Measurements from ENCODE around the gene MYPOP. TPM values are rescaled to one million over a fixed set of nuclear protein-coding genes. Genes with fewer than 3 reads are reported as not detected.

MYPOP gene
- total RNA-seq, 1 experiment from 2014 or later: 10.8 TPM

DNA sequence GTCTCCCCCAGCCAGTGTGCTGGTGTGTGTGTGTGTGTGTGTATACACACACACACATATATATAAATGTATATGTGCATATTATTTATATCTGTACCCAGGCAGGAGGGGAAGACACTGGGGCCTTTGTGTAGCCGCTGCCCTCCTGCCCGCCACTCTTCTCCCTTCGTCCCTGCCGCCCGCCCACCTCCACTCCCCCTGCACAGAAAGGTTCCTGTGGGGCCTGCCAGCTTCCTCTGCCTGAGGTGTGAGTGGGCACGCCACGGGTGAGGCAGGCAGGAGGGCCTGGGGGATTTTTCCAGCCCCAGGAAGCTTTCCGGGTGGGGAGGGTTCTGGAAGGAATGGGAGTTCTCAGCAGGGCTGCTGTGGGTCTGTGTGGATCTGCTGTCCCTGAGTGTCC is 23.4 kb downstream of the MYPOP start:
- TF ChIP-seq CEBPB (IDR thresholded peaks at IDR 0.05; ENCODE audit: low read depth): no peak
- no peak for TF ChIP-seq CBX3 (IDR thresholded peaks at IDR 0.05; ENCODE audit: low read depth)
- Histone ChIP-seq H3K79me2 (ENCODE audit: insufficient read depth, low read length) (peaks cover 4% of the 10 kb centered on the region; the same call in 1 of the 2 replicates), H3K36me3 (ENCODE audit: control insufficient read depth in 1 of 2, insufficient read depth in 2 of 2, low read length in 2 of 2) (no peaks in the 10 kb centered on the region), H3K27me3 (ENCODE audit: insufficient read depth, low read length) (no peaks in the 10 kb centered on the region), H2AFZ (ENCODE audit: low read depth, low read length, poor library complexity, severe bottlenecking) (no peak overlapping the region), H3K4me3 (replicated peaks in 1 of 2; ENCODE audit: low read depth in 1 of 2, low read length in 2 of 2) (no peak overlapping the region), H4K20me1 (ENCODE audit: insufficient read depth) (no peaks in the 10 kb centered on the region), H3K4me1 (ENCODE audit: control insufficient read depth in 1 of 2, insufficient read depth in 2 of 2, low read length in 2 of 2) (peaks cover 22 to 43% of the 10 kb centered on the region in 2 experiments), H3K4me2 (ENCODE audit: low read length) (no peak overlapping the region), H3K9me2 (ENCODE audit: insufficient read depth) (no peaks in the 10 kb centered on the region), H3K9me3 (ENCODE audit: control insufficient read depth in 1 of 2, insufficient read depth in 1 of 2, low read depth in 1 of 2, low read length in 2 of 2) (no peaks in the 10 kb centered on the region), H3K9ac (ENCODE audit: low read length) (no peak overlapping the region), H3K27ac (ENCODE audit: low read depth, low read length) (no peak overlapping the region)
- ChIA-PET RAD21 (ENCODE audit: low non-redundant PET in 1 of 2, low total read pairs in 2 of 2, uncharacterized antibody in 2 of 2, unreplicated experiment in 2 of 2) (no interaction called here), POLR2A (no interaction called here), CTCF (interaction anchor here (5.0 kb wide), 1 partner anchor 15 kb away, joined by 45 read pairs; the partner anchor contains the start of genes FOXA3 and SYMPK)
- ATAC-seq: no peak
- BruUV-seq (replicated peaks): no TSS peak
- DNase-seq (ENCODE audit: low read depth, low spot score): no peak
- intact Hi-C loops (cut with micrococcal nuclease): no loop called here

DNA sequence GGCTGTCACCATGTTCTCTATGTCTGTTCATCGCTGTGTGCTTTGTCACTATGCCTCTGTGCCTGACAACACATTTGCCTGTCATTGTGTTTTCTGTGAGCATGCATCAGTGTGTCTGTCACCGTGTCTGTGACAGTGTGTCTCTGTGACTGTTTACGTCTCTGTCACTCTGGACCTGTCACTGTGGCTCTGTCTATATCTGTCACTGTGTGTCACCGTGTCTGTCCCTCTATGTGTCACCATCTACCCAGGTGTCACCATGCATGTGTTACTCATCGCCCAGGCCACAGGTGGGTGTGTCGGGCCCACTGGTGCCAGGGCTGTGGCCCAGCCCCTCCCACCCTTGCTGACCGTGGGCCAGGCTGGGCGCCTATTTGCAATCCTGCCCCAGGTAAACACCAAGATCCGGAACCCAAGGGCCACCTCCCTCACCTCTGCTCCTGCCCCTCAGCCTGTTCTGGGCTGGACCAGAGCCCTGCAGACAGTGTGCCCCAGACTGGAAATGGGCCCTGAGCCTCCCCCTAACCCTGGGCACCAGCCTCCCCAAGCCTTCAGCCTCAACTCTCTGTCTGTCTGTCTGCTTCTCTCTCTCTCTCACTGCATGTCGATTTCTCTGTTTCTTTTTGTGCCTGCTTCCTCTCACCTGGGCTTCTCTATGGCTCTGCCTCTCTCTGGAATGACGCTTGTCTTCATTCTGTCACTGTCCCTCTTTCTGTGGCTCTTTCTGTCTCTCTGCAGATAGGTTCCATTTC is 24.2 kb downstream of the MYPOP start:
- no peaks in the 10 kb centered on the region for H3K27me3 ChIP-seq (ENCODE audit: insufficient read depth, low read length)
- H3K79me2 ChIP-seq (ENCODE audit: insufficient read depth, low read length): no peaks in the 10 kb centered on the region
- intact Hi-C loops (cut with micrococcal nuclease): no loop called here
- BruUV-seq (replicated peaks): no TSS peak
- ChIA-PET POLR2A (no interaction called here), RAD21 (ENCODE audit: low non-redundant PET in 1 of 2, low total read pairs in 2 of 2, uncharacterized antibody in 2 of 2, unreplicated experiment in 2 of 2) (no interaction called here), CTCF (interaction anchor here (5.0 kb wide), 1 partner anchor 14 kb away, joined by 45 read pairs; the partner anchor contains the start of genes FOXA3 and SYMPK)
- DNase-seq (ENCODE audit: low read depth, low spot score) (no peak), ATAC-seq (peak; percentile 45)
- no peak overlapping the region for H3K27ac ChIP-seq (ENCODE audit: low read depth, low read length)
- H4K20me1 ChIP-seq (ENCODE audit: insufficient read depth): no peaks in the 10 kb centered on the region
- H3K9me2 ChIP-seq (ENCODE audit: insufficient read depth): no peaks in the 10 kb centered on the region
- H3K9me3 ChIP-seq (ENCODE audit: control insufficient read depth in 1 of 2, insufficient read depth in 1 of 2, low read depth in 1 of 2, low read length in 2 of 2): no peaks in the 10 kb centered on the region
- no peak overlapping the region for H3K9ac ChIP-seq (ENCODE audit: low read length)
- H3K4me1 ChIP-seq (ENCODE audit: control insufficient read depth in 1 of 2, insufficient read depth in 2 of 2, low read length in 2 of 2): peaks cover 22 to 37% of the 10 kb centered on the region in 2 experiments
- H3K36me3 ChIP-seq (ENCODE audit: control insufficient read depth in 1 of 2, insufficient read depth in 2 of 2, low read length in 2 of 2): no peaks in the 10 kb centered on the region
- H3K4me3 ChIP-seq (replicated peaks in 1 of 2; ENCODE audit: low read depth in 1 of 2, low read length in 2 of 2): no peak overlapping the region
- H2AFZ ChIP-seq (ENCODE audit: low read depth, low read length, poor library complexity, severe bottlenecking): no peak overlapping the region
- H3K4me2 ChIP-seq (ENCODE audit: low read length): peak overlapping the region; percentile 41
- TF ChIP-seq EZH2 (IDR thresholded peaks at IDR 0.05) (no peak), EZH2phosphoT487 (IDR thresholded peaks at IDR 0.05; ENCODE audit: borderline replicate concordance) (no peak), YY1 (IDR thresholded peaks at IDR 0.05; ENCODE audit: extremely low read depth, insufficient replicate concordance, low read depth, low read length) (no peak), JUND (IDR thresholded peaks at IDR 0.05) (peak; percentile 63), POLR2A (IDR thresholded peaks at IDR 0.05; ENCODE audit: borderline replicate concordance, extremely low read depth, insufficient read depth, insufficient read length) (no peak), ZFX (IDR thresholded peaks at IDR 0.05) (no peak), CBX3 (IDR thresholded peaks at IDR 0.05; ENCODE audit: low read depth) (0 out of 2 replicates have a peak, but pooled peaks have one; percentile 25), SRF (IDR thresholded peaks at IDR 0.05; ENCODE audit: low read depth) (no peak), SIN3A (IDR thresholded peaks at IDR 0.05; ENCODE audit: low read depth) (peak; percentile 97)
- TF ChIP-seq, protein P1, sequence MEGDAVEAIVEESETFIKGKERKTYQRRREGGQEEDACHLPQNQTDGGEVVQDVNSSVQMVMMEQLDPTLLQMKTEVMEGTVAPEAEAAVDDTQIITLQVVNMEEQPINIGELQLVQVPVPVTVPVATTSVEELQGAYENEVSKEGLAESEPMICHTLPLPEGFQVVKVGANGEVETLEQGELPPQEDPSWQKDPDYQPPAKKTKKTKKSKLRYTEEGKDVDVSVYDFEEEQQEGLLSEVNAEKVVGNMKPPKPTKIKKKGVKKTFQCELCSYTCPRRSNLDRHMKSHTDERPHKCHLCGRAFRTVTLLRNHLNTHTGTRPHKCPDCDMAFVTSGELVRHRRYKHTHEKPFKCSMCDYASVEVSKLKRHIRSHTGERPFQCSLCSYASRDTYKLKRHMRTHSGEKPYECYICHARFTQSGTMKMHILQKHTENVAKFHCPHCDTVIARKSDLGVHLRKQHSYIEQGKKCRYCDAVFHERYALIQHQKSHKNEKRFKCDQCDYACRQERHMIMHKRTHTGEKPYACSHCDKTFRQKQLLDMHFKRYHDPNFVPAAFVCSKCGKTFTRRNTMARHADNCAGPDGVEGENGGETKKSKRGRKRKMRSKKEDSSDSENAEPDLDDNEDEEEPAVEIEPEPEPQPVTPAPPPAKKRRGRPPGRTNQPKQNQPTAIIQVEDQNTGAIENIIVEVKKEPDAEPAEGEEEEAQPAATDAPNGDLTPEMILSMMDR (IDR thresholded peaks at IDR 0.05 in 2 of 3, conservative IDR thresholded peaks at IDR 0.05 in 1 of 3; ENCODE audit: borderline replicate concordance in 1 of 3, insufficient read depth in 1 of 3, low read depth in 2 of 3, low read length in 2 of 3): no peak
- TF ChIP-seq, protein P2, sequence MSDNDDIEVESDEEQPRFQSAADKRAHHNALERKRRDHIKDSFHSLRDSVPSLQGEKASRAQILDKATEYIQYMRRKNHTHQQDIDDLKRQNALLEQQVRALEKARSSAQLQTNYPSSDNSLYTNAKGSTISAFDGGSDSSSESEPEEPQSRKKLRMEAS (IDR thresholded peaks at IDR 0.05): peak; percentile 81
- TF ChIP-seq, protein P3, sequence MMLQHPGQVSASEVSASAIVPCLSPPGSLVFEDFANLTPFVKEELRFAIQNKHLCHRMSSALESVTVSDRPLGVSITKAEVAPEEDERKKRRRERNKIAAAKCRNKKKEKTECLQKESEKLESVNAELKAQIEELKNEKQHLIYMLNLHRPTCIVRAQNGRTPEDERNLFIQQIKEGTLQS (IDR thresholded peaks at IDR 0.05): no peak
- TF ChIP-seq, protein P4, sequence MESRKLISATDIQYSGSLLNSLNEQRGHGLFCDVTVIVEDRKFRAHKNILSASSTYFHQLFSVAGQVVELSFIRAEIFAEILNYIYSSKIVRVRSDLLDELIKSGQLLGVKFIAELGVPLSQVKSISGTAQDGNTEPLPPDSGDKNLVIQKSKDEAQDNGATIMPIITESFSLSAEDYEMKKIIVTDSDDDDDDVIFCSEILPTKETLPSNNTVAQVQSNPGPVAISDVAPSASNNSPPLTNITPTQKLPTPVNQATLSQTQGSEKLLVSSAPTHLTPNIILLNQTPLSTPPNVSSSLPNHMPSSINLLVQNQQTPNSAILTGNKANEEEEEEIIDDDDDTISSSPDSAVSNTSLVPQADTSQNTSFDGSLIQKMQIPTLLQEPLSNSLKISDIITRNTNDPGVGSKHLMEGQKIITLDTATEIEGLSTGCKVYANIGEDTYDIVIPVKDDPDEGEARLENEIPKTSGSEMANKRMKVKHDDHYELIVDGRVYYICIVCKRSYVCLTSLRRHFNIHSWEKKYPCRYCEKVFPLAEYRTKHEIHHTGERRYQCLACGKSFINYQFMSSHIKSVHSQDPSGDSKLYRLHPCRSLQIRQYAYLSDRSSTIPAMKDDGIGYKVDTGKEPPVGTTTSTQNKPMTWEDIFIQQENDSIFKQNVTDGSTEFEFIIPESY (IDR thresholded peaks at IDR 0.05; ENCODE audit: extremely low read depth, insufficient replicate concordance, low read length): no peak
